OCI-M1 (cell line): ENCODE measurements around the gene SCG2.
"Not testable (repeated sequence)": the region's sequence is repeated elsewhere in the genome, so short reads cannot be mapped to it uniquely, and the experiment has no call there.

ENCODE experiments used
- DNase-seq: peaks from one replicate; lab custom pipeline; 2025; lab: John Stamatoyannopoulos, UW

The SCG2 gene

GRCh38 chr2:223612501-223612900 lies 10.3 kb upstream of the SCG2 start:
- no peak for DNase-seq

GRCh38 chr2:223611061-223611460 lies 8.9 kb upstream of the SCG2 start:
- DNase-seq = no peak

GRCh38 chr2:223607476-223607875 lies 5.3 kb upstream of the SCG2 start:
- no peak for DNase-seq

- DNase-seq = no peak
Measured at GRCh38 chr2:223606946-223607345, 4.8 kb upstream of the SCG2 start.

GRCh38 chr2:223604231-223604630 lies 2.1 kb upstream of the SCG2 start:
- no peak for DNase-seq

- DNase-seq = no peak
Measured at GRCh38 chr2:223602972-223603371, 811 bp upstream of the SCG2 start.

GRCh38 chr2:223601018-223601417 lies 1.1 kb downstream of the SCG2 start:
- DNase-seq = no peak

- DNase-seq = no peak
Measured at GRCh38 chr2:223599640-223600380, 2.4 kb downstream of the SCG2 start.

- no peak for DNase-seq
Measured at GRCh38 chr2:223598994-223599639, 3.0 kb downstream of the SCG2 start.

GRCh38 chr2:223597076-223597475 lies 5.1 kb downstream of the SCG2 start:
- DNase-seq = no peak

GRCh38 chr2:223596208-223596607 lies 6.0 kb downstream of the SCG2 start:
- DNase-seq = no peak

- no peak for DNase-seq
Measured at GRCh38 chr2:223594831-223595230, 7.3 kb downstream of the SCG2 start.

GRCh38 chr2:223594259-223594658 lies 7.9 kb downstream of the SCG2 start:
- peak; percentile 3 for DNase-seq

GRCh38 chr2:223592689-223593088 lies 9.5 kb downstream of the SCG2 start:
- not testable (repeated sequence) for DNase-seq

- no peak for DNase-seq
Measured at GRCh38 chr2:223591596-223591995, 10.6 kb downstream of the SCG2 start.

- DNase-seq = no peak
Measured at GRCh38 chr2:223590964-223591363, 11.2 kb downstream of the SCG2 start.

GRCh38 chr2:223589901-223590300 lies 12.3 kb downstream of the SCG2 start:
- peak; percentile 0 for DNase-seq

GRCh38 chr2:223588251-223588650 lies 13.9 kb downstream of the SCG2 start:
- no peak for DNase-seq

- DNase-seq = no peak
Measured at GRCh38 chr2:223587301-223587700, 14.9 kb downstream of the SCG2 start.

- no peak for DNase-seq
Measured at GRCh38 chr2:223586261-223586660, 15.9 kb downstream of the SCG2 start.

GRCh38 chr2:223585666-223586065 lies 16.5 kb downstream of the SCG2 start:
- peak; percentile 2 for DNase-seq

- DNase-seq = no peak
Measured at GRCh38 chr2:223582001-223582400, 20.2 kb downstream of the SCG2 start.

GRCh38 chr2:223580951-223581350 lies 21.2 kb downstream of the SCG2 start:
- peak; percentile 19 for DNase-seq

GRCh38 chr2:223578846-223579245 lies 23.3 kb downstream of the SCG2 start:
- no peak for DNase-seq
